K562 (cell line): ENCODE measurements around the gene IFI6. TPM values are rescaled to one million over a fixed set of nuclear protein-coding genes. Genes with fewer than 3 reads are reported as not detected.
A peak's percentile ranks its signal among the peaks of the same experiment; 100 is the strongest.

ENCODE experiments used
- ATF7 ChIP-seq: fragments of 450-650 bp; IDR thresholded peaks from 2 replicates; pipeline ENCODE4 v1.7.1; 2014; ENCODE audit warnings: mild to moderate bottlenecking, moderate library complexity
- KDM5B ChIP-seq: fragments of 200-600 bp; sonication (generic); IDR thresholded peaks from 2 replicates; pipeline ENCODE4 v1.6.1; 2012; ENCODE audit warnings: low read depth, mild to moderate bottlenecking, moderate library complexity, low read length, control low read depth, inconsistent platforms; ENCODE audit not compliant: insufficient replicate concordance
- L3MBTL2 ChIP-seq: fragments of 450-650 bp; IDR thresholded peaks from 2 replicates; pipeline ENCODE4 v1.6.1; 2016; ENCODE audit warnings: mild to moderate bottlenecking, moderate library complexity
- RAD51 ChIP-seq: fragments of 450-650 bp; IDR thresholded peaks from 2 replicates; pipeline ENCODE4 v1.7.1; 2016; ENCODE audit warnings: low read depth, mild to moderate bottlenecking, borderline replicate concordance
- RBM25 ChIP-seq: fragments of 200-400 bp; formaldehyde crosslinking; IDR thresholded peaks from 2 replicates; pipeline ENCODE4 v1.6.1; 2018; ENCODE audit warnings: low read length, low read depth, moderate library complexity; ENCODE audit not compliant: severe bottlenecking
- SMARCE1 ChIP-seq: fragments of 450-650 bp; IDR thresholded peaks from 2 replicates; pipeline ENCODE4 v1.7.1; 2016; ENCODE audit warnings: mild to moderate bottlenecking
- STAT6 ChIP-seq: sonication (generic); formaldehyde crosslinking; IDR thresholded peaks from 2 replicates; pipeline ENCODE4 v1.8.1; 2023; ENCODE audit warnings: mild to moderate bottlenecking, missing genetic modification reagents
- ZKSCAN8 ChIP-seq: fragments of 200-800 bp; sonication (Bioruptor generic); IDR thresholded peaks from 2 replicates; pipeline ENCODE4 v1.6.1; 2016; ENCODE audit warnings: missing genetic modification characterization, missing compliant biosample characterization
- polyA plus RNA-seq, 8 experiments: library from polyadenylated mRNA; depleted of rRNA in 4 of 8; stranded (reverse) in 5 of 8; unstranded in 3 of 8; fragments of >200 nt; fragmentation: Nextera tagmentation in 2 of 8; fragmentation: Illumina TruSeq in 1 of 8; extraction: Ambion mirVana in 2 of 8; extraction: Trizol in 1 of 8; gene quantifications; 2 replicates each; pipeline versions ENCODE4 v1.2.1 to v1.2.3, GENCODE V29; 2011 to 2014; ENCODE audit warnings: inconsistent platforms in 1 of 8, missing spikeins in 1 of 8
- total RNA-seq, 7 experiments: library from RNA; depleted of rRNA in 6 of 7; stranded (reverse); fragments of >200 nt in 6 of 7; fragmentation: Illumina TruSeq in 2 of 7; extraction: Trizol in 2 of 7; gene quantifications; 2 replicates each; pipeline versions ENCODE4 v1.2.1 to v1.2.3, GENCODE V29; 2011 to 2021; ENCODE audit warnings: low replicate concordance in 1 of 7
- TF ChIP-seq, protein P1 (sequence below), 2 experiments: fragments of 450-650 bp; IDR thresholded peaks; 2 replicates each; pipeline ENCODE4 v1.6.1; 2016; ENCODE audit warnings: mild to moderate bottlenecking in 2 of 2, borderline replicate concordance in 1 of 2, low read depth in 1 of 2, moderate library complexity in 1 of 2
- TF ChIP-seq, protein P2 (sequence below), 2 experiments: IDR thresholded peaks; 2 replicates each; pipeline ENCODE4 v1.6.1; 2011; ENCODE audit warnings: borderline replicate concordance in 1 of 2, control low read depth in 1 of 2, low read depth in 1 of 2, low read length in 1 of 2, mild to moderate bottlenecking in 1 of 2, mixed read lengths in 1 of 2, moderate library complexity in 1 of 2; ENCODE audit not compliant: insufficient read depth in 1 of 2, insufficient read length in 1 of 2, poor library complexity in 1 of 2, severe bottlenecking in 1 of 2; ENCODE audit errors: extremely low read depth in 1 of 2
- TF ChIP-seq, protein P3 (sequence below): IDR thresholded peaks from 3 replicates; pipeline ENCODE4 v1.6.1; 2011; ENCODE audit warnings: borderline replicate concordance, mild to moderate bottlenecking; ENCODE audit not compliant: insufficient read length, insufficient read depth

The IFI6 gene
- total and polyA plus RNA-seq, 9 of the 15 experiments (the other 6 are each of a cell fraction or from before 2014, with no cell fraction given), result 0.17 to 4.5 (median 2.2) TPM

- TF ChIP-seq, protein P1, sequence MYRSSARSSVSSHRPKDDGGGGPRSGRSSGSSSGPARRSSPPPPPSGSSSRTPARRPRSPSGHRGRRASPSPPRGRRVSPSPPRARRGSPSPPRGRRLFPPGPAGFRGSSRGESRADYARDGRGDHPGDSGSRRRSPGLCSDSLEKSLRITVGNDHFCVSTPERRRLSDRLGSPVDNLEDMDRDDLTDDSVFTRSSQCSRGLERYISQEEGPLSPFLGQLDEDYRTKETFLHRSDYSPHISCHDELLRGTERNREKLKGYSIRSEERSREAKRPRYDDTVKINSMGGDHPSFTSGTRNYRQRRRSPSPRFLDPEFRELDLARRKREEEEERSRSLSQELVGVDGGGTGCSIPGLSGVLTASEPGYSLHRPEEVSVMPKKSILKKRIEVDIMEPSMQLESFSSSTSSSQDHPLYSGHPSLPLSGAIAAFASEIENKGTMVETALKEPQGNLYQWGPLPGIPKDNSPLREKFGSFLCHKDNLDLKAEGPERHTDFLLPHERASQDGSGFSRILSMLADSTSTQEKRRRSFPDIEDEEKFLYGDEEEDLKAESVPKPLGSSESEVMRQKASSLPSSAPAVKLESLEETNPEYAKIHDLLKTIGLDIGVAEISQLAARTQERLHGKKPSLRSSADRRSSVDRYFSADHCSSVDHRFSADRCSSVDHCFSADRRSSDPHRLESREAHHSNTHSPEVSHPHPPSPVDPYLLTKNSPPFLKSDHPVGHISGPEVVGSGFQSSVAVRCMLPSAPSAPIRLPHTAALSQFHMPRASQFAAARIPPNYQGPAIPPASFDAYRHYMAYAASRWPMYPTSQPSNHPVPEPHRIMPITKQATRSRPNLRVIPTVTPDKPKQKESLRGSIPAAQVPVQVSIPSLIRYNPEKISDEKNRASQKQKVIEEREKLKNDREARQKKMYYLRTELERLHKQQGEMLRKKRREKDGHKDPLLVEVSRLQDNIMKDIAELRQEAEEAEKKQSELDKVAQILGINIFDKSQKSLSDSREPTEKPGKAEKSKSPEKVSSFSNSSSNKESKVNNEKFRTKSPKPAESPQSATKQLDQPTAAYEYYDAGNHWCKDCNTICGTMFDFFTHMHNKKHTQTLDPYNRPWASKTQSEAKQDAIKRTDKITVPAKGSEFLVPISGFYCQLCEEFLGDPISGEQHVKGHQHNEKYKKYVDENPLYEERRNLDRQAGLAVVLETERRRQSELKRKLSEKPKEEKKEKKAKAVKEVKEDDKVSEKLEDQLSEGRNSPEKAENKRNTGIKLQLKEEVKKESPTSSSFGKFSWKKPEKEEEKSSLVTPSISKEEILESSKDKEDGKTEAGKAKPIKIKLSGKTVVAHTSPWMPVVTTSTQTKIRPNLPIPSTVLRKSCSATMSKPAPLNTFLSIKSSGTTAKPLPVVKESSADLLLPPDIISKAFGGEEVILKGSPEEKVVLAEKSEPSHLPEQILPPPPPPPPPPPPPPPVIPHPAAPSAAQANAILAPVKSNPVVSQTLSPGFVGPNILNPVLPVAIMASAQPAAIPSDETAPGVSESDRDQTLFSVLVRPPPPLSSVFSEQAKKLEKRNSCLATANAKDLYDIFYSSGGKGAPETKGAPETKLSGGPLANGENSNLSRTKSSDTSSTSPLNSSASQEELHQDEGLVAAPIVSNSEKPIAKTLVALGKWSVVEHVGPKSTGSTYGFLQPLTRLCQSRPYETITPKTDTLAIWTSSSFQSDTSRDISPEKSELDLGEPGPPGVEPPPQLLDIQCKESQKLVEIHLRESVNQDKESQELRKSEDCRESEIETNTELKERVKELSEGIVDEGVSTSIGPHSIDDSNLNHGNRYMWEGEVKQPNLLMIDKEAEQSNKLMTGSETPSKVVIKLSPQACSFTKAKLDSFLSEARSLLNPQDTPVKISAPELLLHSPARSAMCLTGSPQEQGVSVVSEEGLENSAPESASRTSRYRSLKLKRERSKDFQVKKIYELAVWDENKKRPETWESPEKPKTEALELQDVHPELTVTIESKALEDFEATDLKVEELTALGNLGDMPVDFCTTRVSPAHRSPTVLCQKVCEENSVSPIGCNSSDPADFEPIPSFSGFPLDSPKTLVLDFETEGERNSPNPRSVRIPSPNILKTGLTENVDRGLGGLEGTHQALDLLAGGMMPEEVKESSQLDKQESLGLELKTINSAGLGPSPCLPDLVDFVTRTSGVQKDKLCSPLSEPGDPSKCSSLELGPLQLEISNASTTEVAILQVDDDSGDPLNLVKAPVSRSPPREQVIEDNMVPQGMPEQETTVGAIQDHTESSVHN (IDR thresholded peaks at IDR 0.05; ENCODE audit: borderline replicate concordance in 1 of 2, low read depth in 1 of 2), result peak in 1 of 2 experiments; percentile 81; a peak in 2 of 4 replicates
- TF ChIP-seq RAD51 (peak; percentile 64), SMARCE1 (peak; percentile 39; the same call in 1 of the 2 replicates), KDM5B (peak; percentile 33), ZKSCAN8 (CRISPR knock-in tag) (peak; percentile 95), L3MBTL2 (peak; percentile 75; the same call in 1 of the 2 replicates), ATF7 (peak; percentile 76; the same call in 1 of the 2 replicates), RBM25 (peak; percentile 55), STAT6 (CRISPR knock-in tag) (0 out of 2 replicates have a peak, but pooled peaks have one; percentile 27)
- TF ChIP-seq, protein P2, sequence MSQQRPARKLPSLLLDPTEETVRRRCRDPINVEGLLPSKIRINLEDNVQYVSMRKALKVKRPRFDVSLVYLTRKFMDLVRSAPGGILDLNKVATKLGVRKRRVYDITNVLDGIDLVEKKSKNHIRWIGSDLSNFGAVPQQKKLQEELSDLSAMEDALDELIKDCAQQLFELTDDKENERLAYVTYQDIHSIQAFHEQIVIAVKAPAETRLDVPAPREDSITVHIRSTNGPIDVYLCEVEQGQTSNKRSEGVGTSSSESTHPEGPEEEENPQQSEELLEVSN (IDR thresholded peaks at IDR 0.05; ENCODE audit: borderline replicate concordance in 1 of 2, extremely low read depth in 1 of 2, insufficient read depth in 1 of 2, insufficient read length in 1 of 2, low read depth in 1 of 2, low read length in 1 of 2, poor library complexity in 1 of 2, severe bottlenecking in 1 of 2), result peak in 1 of 2 experiments; percentile 34
- TF ChIP-seq, protein P3, sequence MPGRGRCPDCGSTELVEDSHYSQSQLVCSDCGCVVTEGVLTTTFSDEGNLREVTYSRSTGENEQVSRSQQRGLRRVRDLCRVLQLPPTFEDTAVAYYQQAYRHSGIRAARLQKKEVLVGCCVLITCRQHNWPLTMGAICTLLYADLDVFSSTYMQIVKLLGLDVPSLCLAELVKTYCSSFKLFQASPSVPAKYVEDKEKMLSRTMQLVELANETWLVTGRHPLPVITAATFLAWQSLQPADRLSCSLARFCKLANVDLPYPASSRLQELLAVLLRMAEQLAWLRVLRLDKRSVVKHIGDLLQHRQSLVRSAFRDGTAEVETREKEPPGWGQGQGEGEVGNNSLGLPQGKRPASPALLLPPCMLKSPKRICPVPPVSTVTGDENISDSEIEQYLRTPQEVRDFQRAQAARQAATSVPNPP, result no peak
Measured at GRCh38 chr1:27671964-27672749, at the start of gene IFI6 (continued).
